ENCODE measurements around the gene AK4.

DNA sequence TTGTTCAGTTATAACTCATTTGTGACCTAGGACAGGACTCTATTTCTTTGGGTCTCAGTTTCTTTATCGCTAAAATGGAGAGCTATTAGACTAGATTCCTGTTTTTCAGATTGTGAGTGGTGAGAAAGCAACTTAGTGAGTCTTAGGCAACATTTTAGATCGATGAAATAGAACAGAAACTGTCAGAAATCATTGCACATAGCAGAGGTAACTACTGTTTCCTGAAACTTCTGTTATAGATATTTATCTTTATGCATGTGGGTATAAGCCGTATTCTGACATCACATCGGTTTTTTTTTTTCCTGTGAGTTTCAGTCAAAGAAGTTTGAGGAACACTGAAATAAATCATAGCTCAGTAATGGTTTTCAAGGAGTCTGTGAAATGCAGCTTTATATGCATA, 119.3 kb downstream of the AK4 start:
- TF ChIP-seq, protein P1, sequence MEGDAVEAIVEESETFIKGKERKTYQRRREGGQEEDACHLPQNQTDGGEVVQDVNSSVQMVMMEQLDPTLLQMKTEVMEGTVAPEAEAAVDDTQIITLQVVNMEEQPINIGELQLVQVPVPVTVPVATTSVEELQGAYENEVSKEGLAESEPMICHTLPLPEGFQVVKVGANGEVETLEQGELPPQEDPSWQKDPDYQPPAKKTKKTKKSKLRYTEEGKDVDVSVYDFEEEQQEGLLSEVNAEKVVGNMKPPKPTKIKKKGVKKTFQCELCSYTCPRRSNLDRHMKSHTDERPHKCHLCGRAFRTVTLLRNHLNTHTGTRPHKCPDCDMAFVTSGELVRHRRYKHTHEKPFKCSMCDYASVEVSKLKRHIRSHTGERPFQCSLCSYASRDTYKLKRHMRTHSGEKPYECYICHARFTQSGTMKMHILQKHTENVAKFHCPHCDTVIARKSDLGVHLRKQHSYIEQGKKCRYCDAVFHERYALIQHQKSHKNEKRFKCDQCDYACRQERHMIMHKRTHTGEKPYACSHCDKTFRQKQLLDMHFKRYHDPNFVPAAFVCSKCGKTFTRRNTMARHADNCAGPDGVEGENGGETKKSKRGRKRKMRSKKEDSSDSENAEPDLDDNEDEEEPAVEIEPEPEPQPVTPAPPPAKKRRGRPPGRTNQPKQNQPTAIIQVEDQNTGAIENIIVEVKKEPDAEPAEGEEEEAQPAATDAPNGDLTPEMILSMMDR (IDR thresholded peaks at IDR 0.05; ENCODE audit: insufficient read depth, low read depth, low read length), result no peak
- no peak for TF ChIP-seq EZH2 (IDR thresholded peaks at IDR 0.05; ENCODE audit: insufficient read depth, low read length)
